NB4 (cell line): Measurements from ENCODE around the gene OTOS.

Experiments used
- MAX ChIP-seq: IDR thresholded peaks from 2 replicates; pipeline ENCODE4 v1.6.1; 2011; ENCODE audit warnings: low read depth, low read length
- POLR2A ChIP-seq: IDR thresholded peaks from 2 replicates; pipeline ENCODE4 v1.6.1; 2011; ENCODE audit warnings: mild to moderate bottlenecking; ENCODE audit not compliant: insufficient read length; ENCODE audit errors: extremely low read depth

- TF ChIP-seq MAX: no peak
- no peak for TF ChIP-seq POLR2A
Observed at GRCh38 chr2:240145461-240145860, 5.0 kb upstream of the OTOS start.
